ENCODE results near the gene CCL16.
"Not testable (repeated sequence)": the region's sequence is repeated elsewhere in the genome, so short reads cannot be mapped to it uniquely, and the experiment has no call there.

CCL16 gene, protein sequence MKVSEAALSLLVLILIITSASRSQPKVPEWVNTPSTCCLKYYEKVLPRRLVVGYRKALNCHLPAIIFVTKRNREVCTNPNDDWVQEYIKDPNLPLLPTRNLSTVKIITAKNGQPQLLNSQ

DNA sequence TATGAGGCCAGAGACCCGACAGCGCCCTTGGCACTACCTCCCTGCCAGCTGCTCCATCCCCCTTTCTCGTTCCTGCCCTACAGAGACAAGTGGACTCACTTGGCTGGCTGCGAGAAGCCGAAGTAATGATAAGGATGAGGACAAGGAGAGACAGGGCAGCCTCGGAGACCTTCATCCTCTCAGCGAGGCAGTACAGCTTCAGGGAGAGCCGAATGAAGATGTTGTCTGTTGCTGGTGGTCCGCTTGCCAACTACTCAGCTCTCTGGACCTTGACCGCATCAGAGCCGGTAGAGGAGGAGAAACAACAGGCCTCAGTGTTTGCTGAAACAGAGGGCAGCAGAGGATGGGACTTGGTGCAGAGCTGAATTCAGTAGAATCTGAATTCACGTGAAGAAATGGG, at the start of gene CCL16:
TSS of gene CCL16 (minus strand) at position 252 of the 400 bp plus-strand sequence. CDS start at position 175, 77 bp downstream.
- DNase-seq (ENCODE audit: low spot score): no peak

DNA sequence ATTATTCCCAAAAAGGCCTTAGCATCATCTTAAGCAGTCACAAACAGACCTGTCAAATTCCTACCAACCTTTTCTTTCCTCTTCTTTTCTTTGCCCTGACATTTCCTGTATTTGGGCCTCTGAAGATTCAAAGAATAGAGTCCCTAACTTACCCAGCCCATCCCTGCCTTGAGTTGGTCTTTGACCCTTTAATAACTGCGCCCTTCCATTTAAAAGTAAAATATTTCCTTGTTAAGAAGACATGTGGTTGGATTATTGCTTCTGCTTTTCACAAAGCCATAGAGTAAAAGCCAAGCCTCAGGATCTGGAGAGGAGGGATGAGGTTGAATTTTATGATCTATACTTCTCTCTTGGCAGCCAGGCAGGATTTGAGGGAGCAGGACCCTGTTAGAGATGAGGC, 49.7 kb upstream of the CCL16 start:
- DNase-seq (ENCODE audit: low spot score): no peak

DNA sequence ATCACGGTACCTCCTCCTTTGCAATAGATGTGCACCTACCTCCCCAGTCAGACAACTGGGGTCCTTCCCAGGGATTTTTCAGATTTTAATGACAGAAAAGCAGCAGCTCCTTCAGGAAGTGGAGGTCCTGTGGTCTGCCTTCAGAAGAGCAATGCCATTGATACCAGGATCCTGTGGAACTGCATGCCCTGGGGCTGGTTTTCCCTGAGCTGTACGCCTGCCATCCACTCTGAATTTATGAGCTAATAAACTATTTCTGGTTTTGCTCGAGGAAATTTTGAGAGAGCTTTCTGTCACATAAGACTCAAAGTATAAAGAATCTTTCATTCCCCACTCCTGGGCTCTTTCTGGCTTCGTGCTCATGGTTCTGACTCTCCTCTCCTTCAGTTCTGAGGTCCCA, 46.5 kb upstream of the CCL16 start:
- DNase-seq (ENCODE audit: low spot score): no peak

DNA sequence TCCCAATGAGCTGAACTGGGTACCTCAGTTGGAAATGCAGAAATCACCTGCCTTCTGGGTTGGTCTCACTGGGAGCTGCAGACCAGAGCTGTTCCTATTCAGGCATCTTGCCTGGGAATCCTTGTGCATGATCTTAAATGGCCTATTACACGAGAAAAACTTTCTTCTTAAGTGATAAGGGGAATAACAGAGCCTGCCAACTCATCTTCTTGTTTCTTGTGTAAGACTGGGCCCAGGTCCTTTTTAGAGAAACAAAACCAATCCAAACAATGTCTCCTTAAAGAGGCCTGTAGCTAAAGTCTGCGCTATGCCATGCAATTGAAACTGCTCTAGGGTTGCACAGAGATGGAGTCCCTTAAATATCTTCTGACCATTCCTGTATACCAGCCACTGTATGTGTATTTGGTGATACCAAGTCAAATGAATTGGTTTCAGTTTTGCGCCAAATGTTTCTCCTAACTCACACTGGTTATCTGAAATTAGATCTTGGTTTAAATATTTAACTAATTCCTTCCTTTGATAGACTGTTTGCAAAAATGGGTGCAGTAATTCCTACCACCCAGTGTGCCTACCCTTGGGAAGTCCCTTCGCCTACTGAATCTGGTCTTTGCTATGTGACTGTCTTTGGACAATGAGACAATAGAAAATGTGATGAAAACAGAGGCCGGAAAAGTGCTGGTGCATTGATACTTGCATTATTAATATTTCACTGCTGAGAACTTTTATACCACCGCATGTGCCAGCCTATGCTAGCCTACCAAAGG, 43.0 kb upstream of the CCL16 start:
- no peak for DNase-seq (ENCODE audit: low spot score)

DNA sequence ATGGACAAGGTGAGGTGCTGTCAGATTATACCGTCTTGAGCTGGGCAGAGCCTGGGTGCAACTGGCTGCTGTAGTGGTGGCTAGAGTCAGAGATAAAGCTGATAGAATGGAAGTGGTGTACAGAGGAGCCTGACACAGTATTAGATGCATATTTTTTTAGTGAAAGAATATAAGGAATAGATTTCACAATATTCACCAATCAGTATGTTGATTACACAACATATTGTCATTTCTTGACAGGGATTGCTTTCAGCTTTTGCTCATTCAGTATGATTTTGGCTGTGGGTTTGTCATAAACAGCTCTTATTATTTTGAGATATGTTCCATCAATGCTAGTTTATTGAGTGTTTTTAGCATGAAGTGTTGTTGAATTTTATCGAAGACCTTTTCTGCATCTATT, 38.1 kb upstream of the CCL16 start:
- DNase-seq (ENCODE audit: low spot score): no peak

DNA sequence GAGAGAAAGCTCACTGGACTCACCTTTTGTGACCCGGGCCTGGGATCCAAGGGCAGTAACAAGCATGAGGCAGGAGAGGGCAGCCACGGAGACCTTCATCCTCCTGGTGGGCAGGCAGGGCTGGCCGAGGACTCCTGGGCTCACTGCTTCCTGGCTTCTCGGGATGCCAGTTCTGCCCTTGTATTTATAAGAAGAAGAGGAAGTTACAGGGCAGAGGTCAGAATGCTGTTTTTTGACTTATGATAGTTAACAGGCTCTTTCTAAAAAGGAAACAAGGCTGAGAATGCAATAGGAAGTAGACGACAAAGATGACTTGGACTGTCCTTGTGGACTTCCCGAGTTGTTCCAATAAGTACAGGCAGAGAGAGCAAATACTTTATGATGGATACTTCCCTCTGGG, 36.5 kb upstream of the CCL16 start, which contains the start of gene CCL23:
TSS of gene CCL23 (minus strand) at position 174 of the 400 bp plus-strand sequence. CDS start at position 99, 75 bp downstream.
- DNase-seq (ENCODE audit: low spot score): no peak

DNA sequence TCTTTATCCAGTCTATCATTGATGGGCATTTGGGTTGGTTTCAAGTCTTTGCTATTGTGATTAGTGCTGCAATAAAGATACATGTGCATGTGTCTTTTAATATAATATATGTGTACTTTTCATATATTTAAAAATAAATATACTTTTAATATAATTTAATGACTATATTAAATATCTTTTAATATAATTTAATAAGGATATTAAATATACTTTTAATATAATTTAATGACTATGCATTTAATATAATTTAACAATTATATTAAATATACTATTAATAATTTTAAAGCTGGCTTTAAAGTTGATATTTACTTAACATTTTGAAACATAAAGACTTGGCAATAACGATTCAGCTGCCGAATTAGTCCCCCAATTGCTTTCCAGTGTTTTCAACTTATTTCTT, 35.3 kb upstream of the CCL16 start:
- no peak for DNase-seq (ENCODE audit: low spot score)

DNA sequence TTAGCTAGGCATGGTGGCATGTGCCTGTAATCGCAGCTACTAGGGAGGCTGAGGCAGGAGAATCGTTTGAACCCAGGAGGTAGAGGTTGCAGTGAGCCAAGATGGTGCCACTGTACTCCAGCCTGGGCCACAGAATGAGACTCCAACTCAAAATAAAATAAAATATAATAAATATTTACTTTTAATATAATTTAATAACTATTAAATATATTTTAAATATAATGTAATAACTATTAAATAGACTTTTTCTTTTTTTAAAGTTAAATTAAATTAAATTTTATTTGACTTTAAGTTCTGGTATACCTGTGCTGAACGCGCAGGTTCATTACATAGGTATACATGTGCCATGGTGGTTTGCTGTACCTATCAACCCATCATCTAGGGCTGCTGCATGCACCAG, 34.6 kb upstream of the CCL16 start:
- not testable (repeated sequence) for DNase-seq (ENCODE audit: low spot score)

DNA sequence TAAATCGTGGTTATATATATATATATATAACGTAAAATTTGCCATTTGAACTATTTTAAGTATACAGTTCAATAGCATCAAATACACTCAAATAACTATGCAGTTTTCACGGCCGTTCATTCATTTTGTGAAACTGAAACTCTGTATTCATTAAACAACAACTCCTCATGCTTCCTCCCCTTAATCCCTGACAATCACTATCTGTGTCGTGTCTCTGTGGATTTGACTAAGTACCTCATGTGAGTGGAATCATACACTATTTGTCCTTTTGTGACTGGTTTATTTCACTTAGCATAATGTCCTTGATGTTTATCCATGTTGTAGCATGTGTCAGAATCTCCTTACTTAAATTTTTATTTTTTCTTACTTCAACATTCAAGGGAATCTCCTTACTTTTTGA, 33.6 kb upstream of the CCL16 start:
- DNase-seq (ENCODE audit: low spot score): no peak

DNA sequence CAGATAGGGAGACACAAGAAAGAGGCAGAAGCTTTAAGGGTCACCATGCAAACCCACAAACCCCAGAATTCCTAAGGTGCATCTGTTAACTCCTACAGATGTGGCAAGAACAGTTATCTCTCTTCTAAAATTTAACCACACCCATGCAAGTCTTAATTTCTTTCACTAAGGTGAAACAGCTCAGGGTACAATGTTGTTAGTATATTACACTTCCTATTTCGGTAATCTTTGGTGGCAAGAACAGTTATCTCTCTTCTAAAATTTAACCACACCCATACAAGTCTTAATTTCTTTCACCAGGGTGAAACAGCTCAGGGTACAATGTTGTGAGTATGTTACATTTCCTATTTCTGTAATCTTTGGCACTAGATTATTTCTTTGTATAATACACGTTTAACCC, 29.9 kb upstream of the CCL16 start:
- DNase-seq (ENCODE audit: low spot score): no peak

DNA sequence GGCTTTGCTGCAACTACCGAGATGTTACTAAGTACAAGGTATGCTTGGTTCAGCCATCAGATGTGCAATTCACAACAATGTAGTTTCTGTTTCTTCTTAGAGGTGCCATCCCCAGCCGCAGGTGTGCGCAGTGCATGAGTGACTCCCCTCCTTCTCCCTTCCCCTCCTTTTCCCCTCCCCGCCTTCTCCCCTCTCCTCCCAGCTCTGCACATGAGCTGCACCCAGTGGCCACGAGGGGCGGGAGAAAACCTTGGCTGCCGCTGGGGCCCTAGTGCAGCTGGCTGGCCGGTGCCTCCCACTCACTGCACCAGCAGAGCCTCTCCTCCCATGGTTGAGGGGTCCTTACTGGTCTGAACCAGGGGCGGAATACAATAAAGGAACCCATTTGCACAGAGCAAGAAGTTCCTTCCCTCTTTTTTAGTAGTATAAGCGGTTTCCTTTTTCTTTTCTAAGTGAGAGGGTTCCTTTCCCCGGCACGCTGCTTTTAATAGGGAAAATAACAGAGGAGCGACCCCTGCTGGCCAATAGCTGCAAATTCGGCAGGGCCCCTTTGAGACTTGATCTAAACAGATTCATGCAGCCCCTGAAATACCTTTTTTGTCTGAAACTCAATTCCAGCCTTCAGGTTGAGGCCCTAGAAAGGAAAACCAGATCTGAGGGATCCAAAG, 27.8 kb upstream of the CCL16 start:
- no peak for DNase-seq (ENCODE audit: low spot score)

DNA sequence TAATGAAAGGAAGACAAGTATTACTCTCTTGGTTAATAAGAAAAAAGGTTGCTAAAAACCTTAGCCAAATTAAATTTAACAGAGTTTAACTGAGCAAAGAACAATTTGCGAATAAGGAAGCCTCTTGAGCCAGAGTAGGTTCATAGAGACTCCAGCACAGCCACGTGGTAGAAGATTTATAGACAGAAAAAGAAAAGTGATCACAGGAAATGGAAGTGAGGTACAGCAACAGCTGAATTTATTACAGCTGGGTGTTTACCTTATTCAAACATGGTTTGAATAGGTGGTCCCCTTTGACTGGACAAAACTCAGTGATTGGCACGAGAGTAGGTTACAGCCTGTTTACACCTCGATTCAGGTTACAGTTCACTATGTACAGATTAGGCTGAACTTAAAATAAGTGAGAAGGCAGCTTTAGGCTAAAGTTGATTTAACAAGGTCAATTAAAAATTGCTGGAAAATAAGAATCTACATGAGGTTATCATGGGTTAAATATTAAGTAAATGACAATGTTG, 23.4 kb upstream of the CCL16 start:
- DNase-seq (ENCODE audit: low spot score): no peak

DNA sequence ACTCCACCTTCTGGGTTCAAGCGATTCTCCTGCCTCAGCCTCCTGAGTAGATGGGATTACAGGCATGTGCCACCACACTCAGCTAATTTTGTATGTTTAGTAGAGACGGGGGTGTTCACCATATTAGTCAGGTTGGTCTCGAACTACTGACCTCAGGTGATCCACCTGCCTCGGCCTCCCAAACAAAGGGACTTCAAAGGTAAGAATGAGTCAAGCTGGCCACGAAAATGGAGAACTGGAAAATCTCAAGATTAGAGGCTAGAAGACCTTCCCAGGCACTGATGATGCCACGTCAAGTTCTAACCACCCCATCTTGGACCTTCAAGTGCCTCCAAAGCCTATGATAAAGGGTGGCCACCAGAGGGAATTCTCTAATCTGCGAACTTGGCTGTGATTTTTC, 21.3 kb upstream of the CCL16 start:
- no peak for DNase-seq (ENCODE audit: low spot score)

DNA sequence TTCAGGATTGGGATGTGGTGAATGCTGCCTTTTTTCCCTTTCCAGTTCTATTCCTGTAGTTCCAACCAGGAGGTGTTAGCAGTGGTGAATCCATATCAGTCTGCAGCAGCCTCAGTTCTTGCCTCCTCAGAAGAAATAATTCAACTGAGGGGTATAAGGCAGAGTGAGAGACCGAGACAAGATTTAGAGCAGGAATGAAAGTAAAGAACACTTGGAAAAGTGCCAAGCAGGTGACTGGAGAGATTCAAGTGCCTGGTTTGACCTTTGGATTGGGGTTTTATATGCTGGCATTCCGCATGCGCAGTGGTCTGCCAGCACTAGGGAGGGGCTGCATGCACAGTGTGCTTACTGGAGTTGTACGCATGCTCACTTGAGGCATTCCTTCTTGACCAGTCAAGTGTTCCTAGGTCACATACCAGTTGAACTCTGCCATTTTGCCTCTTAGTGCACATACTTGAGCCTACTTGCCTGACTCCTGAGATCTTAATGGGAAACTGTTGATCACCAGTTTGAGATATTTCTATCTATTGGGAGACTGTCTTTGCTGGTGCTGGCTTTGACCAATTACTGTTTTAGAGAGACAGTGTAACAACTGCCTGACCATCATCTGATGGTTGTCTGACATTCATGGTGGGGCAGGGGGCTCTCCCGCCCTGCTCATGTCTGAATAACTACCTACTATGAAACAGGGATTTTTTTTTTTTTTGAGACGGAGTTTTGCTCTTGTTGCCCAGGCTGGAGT, 20.7 kb upstream of the CCL16 start:
- DNase-seq (ENCODE audit: low spot score): no peak

DNA sequence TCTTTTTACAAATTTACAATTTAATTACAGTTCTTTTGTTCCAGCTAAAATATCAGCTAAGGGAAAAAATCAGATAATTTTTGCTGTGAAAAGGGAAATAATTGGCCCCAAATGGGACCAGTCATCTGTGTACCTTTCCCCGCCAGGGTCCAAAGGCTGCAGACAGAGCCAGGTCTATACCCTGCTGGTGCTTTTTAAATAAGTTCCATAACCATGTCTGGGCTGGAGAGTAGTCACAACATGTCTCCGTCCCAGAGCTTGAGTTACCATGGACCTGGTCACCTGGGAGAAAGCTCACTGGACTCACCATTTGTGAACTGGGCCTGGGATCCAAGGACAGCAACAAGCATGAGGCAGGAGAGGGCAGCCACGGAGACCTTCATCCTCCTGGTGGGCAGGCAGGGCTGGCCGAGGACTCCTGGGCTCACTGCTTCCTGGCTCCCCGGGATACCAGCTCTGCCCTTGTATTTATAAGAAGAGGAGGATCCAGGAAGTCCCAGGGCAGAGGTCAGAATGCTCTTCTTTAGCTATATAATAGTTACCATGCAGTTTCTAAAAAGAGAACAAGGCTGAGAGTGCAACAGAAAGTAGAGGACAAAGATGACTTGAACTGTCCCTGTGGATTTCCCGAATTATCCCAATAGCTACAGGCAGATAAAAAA, 19.9 kb upstream of the CCL16 start, which contains the start of gene CCL15:
TSS of gene CCL15 (minus strand) at position 444 of the 662 bp plus-strand sequence. CDS start at position 383, 61 bp downstream.
- no peak for DNase-seq (ENCODE audit: low spot score)

DNA sequence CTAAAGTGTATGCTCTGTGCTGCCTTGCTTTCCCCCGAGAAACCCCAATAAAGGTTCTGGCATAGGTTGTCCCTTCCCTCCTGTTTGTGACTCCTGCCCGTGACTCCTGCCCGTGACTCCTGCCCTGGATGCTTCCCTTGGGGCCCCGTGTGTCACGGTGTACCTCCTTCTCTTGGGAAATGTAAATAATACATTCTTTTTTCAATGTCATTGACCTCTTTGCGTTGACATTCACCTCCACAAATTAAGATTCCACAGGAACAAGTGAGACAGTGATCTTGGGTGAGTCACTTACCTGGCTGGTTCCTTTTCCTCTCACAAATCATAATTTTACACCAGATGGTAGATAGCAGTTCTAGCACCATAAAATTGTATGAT, 19.4 kb upstream of the CCL16 start:
- DNase-seq (ENCODE audit: low spot score): no peak

DNA sequence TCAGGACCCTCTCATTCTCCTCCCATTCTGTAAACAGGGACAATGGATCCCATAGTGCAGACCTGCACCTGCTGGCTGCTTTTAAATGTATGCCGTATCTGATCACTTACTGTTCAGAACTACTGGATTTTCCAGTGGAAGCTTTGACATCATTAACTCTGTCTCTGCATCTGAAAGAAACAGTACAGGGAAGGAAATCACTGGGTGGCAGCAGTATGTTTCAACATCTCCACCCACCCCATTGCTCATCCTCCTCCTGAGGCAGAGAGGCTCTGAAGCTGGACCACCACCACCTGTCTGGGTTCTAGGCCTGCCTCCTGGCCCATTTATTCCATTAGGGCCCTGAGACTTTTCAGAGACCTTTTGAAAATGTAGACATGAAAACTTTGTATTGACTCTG, 17.5 kb upstream of the CCL16 start:
- DNase-seq (ENCODE audit: low spot score): no peak

DNA sequence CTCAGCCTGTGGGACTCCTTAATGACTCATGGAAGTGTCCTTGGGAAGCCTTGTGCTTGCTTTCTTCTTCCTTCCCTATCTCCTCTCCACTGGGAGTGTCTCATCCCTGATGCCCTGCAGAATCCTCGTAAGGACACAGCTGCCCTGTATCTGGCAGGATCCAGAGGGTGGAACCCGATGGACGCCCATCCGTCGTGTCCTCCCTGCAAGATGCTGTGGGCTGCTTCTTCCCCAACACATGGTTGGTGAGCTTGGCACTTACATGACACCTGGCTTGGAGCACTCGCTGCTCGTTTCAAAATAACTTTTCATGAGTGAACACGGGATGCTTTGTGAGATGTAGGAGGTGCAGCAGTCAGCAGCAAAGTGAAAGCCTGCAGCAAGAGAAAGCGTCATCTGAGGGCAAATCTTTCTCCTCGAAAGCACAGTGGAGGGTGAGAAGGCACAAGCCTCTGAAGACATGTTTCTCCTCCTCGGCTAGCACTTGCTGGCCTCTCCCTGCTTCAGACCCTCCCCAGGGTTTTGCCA, 16.8 kb upstream of the CCL16 start:
- no peak for DNase-seq (ENCODE audit: low spot score)

DNA sequence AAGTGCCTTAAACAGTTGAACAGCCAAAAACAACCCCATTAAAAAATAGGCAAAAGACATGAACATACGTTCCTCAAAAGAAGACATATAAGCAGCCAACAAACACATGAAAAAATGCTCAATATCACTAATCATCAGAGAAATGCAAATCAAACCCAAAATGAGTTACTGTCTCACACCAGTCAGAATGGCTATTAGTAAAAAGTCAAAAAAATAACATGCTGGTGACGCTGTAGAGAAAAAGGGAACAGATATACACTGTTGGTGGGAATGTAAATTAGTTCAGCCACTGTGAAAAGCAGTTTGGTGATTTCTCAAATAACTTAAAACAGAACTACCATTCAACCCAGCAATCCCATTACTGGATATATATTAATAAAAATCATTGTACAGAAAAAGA, 14.0 kb upstream of the CCL16 start:
- DNase-seq (ENCODE audit: low spot score): not testable (repeated sequence)

DNA sequence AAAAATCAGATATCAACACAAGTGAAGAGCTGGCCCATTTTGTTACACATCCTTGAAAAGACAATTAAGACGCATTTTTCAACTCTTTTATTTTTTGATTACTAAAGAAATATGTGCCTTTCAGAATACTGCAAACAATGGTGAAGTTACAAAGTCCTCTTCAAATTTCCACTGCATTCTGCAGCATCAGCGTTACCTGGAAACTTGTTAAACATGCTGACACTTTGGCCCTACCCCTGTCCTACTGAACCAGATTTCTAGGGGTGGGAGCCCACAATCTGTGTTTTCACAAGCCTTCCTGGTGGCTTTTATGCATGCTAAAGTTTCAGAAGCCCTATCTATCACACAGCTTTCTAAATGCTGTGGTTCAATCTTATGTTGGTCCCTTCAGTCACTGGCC, 9.8 kb upstream of the CCL16 start:
- DNase-seq (ENCODE audit: low spot score): no peak

DNA sequence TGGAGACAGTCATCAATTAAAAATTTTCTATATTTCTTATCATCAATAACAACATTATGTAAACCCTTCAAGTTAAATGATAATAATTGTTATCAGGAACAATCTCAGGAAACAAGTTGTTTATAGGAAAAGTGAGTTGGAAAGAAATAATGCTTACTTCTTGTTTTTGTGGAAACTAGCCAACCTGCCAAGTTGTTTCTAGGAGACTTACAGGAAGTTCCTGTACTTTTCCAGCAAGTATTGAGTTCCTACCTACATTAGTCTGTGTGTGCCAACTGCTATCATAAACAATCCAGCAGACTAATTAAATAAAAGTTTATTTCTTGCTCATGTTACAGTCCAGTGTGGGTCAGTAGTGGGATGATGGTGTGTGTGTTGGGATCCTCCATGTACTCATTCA, 6.9 kb upstream of the CCL16 start:
- DNase-seq (ENCODE audit: low spot score): no peak

DNA sequence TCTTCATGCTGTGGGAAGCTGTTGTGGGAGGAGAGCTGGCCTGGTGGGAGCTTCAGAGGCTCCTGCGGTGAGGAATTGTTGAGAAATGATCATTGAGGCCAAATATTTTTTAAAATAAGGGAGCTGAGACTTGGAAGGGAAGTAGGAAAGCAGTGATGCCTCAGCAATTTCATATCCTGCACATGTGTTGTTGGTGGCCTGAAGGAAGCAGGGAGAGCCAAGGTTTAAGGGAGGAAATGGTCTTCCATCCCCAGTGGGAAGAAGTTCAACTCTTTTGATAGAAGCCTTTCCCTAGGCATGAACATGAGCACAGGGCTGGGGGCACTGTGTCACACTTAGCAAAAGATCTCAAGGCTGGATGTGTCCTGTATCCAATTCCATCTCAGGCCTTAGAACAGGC, 5.3 kb upstream of the CCL16 start, which contains the start of gene CCL14:
TSS of gene CCL14 (minus strand) at position 87 of the 400 bp plus-strand sequence. CDS start at position 7, 80 bp downstream.
- DNase-seq (ENCODE audit: low spot score): no peak

Measured in CD4-positive, alpha-beta T cell treated with Interleukin-6 at 100 ng/mL for 8 hours (primary cell).